ENCODE data around the gene HDGFL3. TPM values are rescaled to one million over a fixed set of nuclear protein-coding genes. Genes with fewer than 3 reads are reported as not detected.
"Not testable (repeated sequence)": the region's sequence is repeated elsewhere in the genome, so short reads cannot be mapped to it uniquely, and the experiment has no call there.

HDGFL3 gene
- total and polyA plus RNA-seq, 2 experiments from 2014 or later = 68.6 to 135 TPM

DNA sequence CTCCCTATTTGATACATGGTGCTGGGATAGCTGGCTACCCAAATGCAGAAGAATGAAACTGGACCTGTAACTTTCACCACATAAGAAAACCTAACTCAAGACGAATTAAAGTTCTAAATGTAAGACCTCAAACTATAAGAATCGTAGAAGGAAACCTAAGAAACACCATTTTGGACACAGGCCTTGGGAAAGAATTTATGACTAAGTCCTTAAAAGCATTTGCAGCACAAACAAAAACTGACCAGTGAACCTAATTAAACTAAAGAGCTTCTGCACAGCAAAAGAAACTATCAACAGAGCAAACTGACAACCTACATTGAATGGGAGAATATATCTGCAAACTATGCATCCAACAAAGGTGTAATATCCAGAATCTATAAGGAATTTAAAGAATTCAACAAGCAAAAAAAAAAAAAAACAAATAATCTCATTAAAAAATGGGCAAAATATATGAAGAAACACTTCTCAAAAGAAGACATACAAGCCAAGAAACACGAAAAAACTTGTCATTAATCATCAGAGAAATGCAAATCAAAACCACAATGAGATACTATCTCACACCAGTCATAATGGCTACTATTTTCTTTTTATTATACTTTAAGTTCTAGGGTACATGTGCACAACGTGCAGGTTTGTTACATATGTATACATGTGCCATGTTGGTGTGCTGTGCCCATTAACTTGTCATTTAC, 37.0 kb downstream of the HDGFL3 start:
- H3K4me2 ChIP-seq = no peak overlapping the region
- peaks cover 98% of the 10 kb centered on the region for H3K79me2 ChIP-seq (replicated peaks; ENCODE audit: insufficient read depth)
- peaks cover 8% of the 10 kb centered on the region; the same call in 2 of the 3 replicates for H3K36me3 Mint-ChIP-seq (ENCODE audit: low read depth)

DNA sequence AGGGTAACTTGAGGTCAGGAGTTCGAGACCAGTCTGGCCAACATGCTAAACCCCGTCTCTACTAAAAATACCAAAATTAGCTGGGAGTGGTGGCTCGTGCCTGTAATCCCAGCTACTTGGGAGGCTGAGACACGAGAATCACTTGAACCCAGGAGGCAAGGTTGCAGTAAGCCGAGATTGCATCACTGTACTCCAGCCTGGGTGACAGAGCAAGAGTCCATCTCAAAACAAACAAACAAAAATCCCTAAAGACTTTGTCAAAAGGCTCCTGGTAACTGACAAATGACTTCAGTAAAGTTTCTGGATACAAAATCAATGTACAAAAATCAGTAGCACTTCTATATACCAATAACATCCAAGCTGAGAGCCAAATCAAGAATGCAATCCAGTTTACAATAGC, 38.0 kb downstream of the HDGFL3 start:
- H3K4me3 ChIP-seq; ATAC-seq; H3K27me3 Mint-ChIP-seq (ENCODE audit: insufficient read depth, low read depth, poor library complexity); DNase-seq (ENCODE audit: low spot score); H3K4me3 Mint-ChIP-seq; H3K4me2 ChIP-seq; H3F3A ChIP-seq (replicated peaks; ENCODE audit: low read depth); H3K36me3 Mint-ChIP-seq (ENCODE audit: low read depth); H3K27ac ChIP-seq (ENCODE audit: low read depth); H3K36me3 ChIP-seq (ENCODE audit: insufficient read depth); H2AFZ ChIP-seq; H3K27me3 ChIP-seq (ENCODE audit: insufficient read depth); H3K27ac Mint-ChIP-seq; H3K9me2 ChIP-seq (ENCODE audit: insufficient read depth); H3K9me3 Mint-ChIP-seq: not testable (repeated sequence)
- Histone ChIP-seq H4K20me1 (replicated peaks; ENCODE audit: insufficient read depth) (peaks cover 38% of the 10 kb centered on the region; the same call in 1 of the 2 replicates), H3K4me1 (ENCODE audit: insufficient read depth) (peaks cover 12% of the 10 kb centered on the region; the same call in 1 of the 2 replicates), H3K79me2 (replicated peaks; ENCODE audit: insufficient read depth) (peaks cover 98% of the 10 kb centered on the region)
- peaks cover 46% of the 10 kb centered on the region for H3K4me1 Mint-ChIP-seq

More for the DNA sequence above, 37.0 kb downstream of the HDGFL3 start:
- Histone ChIP-seq H3K36me3 (ENCODE audit: insufficient read depth) (no peaks in the 10 kb centered on the region), H3K4me3 (no peak overlapping the region), H3K9me2 (ENCODE audit: insufficient read depth) (no peaks in the 10 kb centered on the region), H3K27me3 (ENCODE audit: insufficient read depth) (no peaks in the 10 kb centered on the region), H3K27ac (ENCODE audit: low read depth) (no peak overlapping the region), H3F3A (replicated peaks; ENCODE audit: low read depth) (no peaks in the 10 kb centered on the region), H2AFZ (no peak overlapping the region), H4K20me1 (replicated peaks; ENCODE audit: insufficient read depth) (peaks cover 30% of the 10 kb centered on the region; the same call in 1 of the 2 replicates), H3K4me1 (ENCODE audit: insufficient read depth) (peaks cover 12% of the 10 kb centered on the region; the same call in 1 of the 2 replicates)
- no peak for ATAC-seq
- H3K4me3 Mint-ChIP-seq = no peak overlapping the region
- TF ChIP-seq, protein P1, sequence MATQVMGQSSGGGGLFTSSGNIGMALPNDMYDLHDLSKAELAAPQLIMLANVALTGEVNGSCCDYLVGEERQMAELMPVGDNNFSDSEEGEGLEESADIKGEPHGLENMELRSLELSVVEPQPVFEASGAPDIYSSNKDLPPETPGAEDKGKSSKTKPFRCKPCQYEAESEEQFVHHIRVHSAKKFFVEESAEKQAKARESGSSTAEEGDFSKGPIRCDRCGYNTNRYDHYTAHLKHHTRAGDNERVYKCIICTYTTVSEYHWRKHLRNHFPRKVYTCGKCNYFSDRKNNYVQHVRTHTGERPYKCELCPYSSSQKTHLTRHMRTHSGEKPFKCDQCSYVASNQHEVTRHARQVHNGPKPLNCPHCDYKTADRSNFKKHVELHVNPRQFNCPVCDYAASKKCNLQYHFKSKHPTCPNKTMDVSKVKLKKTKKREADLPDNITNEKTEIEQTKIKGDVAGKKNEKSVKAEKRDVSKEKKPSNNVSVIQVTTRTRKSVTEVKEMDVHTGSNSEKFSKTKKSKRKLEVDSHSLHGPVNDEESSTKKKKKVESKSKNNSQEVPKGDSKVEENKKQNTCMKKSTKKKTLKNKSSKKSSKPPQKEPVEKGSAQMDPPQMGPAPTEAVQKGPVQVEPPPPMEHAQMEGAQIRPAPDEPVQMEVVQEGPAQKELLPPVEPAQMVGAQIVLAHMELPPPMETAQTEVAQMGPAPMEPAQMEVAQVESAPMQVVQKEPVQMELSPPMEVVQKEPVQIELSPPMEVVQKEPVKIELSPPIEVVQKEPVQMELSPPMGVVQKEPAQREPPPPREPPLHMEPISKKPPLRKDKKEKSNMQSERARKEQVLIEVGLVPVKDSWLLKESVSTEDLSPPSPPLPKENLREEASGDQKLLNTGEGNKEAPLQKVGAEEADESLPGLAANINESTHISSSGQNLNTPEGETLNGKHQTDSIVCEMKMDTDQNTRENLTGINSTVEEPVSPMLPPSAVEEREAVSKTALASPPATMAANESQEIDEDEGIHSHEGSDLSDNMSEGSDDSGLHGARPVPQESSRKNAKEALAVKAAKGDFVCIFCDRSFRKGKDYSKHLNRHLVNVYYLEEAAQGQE (IDR thresholded peaks at IDR 0.05; ENCODE audit: unreplicated experiment) = no peak
- no peak for TF ChIP-seq CREB1 (CRISPR knock-in tag; IDR thresholded peaks at IDR 0.05; ENCODE audit: low read depth)
- TF ChIP-seq ZNF331 (CRISPR knock-in tag; IDR thresholded peaks at IDR 0.05; ENCODE audit: low read depth) = no peak
- TF ChIP-seq, protein P2, sequence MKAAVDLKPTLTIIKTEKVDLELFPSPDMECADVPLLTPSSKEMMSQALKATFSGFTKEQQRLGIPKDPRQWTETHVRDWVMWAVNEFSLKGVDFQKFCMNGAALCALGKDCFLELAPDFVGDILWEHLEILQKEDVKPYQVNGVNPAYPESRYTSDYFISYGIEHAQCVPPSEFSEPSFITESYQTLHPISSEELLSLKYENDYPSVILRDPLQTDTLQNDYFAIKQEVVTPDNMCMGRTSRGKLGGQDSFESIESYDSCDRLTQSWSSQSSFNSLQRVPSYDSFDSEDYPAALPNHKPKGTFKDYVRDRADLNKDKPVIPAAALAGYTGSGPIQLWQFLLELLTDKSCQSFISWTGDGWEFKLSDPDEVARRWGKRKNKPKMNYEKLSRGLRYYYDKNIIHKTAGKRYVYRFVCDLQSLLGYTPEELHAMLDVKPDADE (IDR thresholded peaks at IDR 0.05) = no peak
- no peak for TF ChIP-seq POLR2AphosphoS5 (IDR thresholded peaks at IDR 0.05; ENCODE audit: low read depth)
- no peak for TF ChIP-seq EZH2 (IDR thresholded peaks at IDR 0.05; ENCODE audit: low read depth, unreplicated experiment)
- H3K4me1 Mint-ChIP-seq = peaks cover 39% of the 10 kb centered on the region
- DNase-seq (ENCODE audit: low spot score) = no peak
- no peaks in the 10 kb centered on the region for H3K27me3 Mint-ChIP-seq (ENCODE audit: insufficient read depth, low read depth, poor library complexity)
- H3K27ac Mint-ChIP-seq = no peak overlapping the region
- no peaks in the 10 kb centered on the region; the same call in 2 of the 3 replicates for H3K9me3 Mint-ChIP-seq
